Activated T-cell treated with anti-CD3 and anti-CD28 coated beads, Interleukin-2, amount 50 U/mL, for 1 hour (primary cell): Measurements from ENCODE around the gene KDM4B.

Source experiments
- DNase-seq: peaks from one replicate; pipeline ENCODE4 v3.0.0-alpha.2; 2020

Gene KDM4B

DNA sequence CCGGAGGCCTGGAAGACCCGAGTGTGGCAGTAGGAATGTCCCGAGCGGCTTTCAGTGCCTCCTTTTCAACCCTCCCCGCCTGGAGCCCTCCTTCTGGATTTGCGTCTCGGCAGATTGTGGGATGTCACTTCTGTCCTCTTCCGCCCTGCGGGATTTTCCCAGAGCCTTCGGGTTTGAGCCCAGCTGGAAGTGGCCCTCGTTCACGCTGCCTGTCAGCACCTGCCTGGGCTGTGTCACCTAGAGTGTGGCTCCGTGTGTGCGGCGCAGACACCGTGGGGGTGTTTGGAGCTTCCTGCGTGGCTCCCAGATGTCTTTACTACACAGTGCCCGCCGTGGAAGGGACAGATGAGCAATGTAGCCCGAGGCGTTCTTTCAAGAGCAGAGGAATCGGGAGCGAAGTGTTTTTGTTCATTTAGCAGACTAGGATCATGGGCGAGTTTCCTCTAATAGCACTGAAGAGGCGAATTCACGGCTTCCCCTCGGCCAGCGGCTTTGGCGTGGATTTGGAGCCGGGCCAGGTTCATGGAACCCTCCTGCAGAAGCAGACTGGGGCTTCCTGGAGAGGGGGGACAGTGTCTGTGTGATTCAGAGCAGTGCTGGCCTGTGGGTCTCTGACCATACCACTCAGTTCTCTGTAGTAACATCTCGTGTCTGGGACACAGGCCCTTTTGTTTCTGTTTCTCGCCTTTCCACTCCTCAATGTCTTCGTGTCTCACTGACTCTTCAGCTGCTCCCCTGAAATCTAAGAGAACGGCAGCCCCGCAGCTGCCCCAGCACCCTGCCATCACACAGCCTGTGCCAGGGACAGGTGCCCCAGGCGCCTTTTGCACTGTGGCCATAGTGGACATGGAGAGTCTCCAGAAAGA lies 68.0 kb downstream of the KDM4B start:
- no peak for DNase-seq

DNA sequence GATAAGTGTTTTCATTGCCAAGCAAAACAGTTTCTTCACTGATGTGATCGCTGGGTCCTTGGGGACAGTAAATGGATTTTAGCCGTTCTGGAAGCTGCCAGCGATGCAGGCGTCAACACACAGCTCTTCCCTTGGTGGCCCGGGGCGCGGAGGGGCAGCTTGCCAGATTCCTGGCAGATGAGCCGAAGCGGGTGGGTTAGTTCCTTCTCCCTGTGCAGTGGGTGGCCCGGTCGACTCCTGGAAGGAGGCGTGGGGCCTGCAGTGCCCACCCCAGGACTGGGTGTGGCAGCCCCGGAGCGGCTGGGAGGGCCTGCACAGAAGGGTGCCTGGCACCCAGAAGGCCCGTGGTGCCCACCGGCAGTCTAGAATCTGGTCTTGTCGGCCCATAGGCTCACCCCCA lies 69.0 kb downstream of the KDM4B start:
- no peak for DNase-seq

DNA sequence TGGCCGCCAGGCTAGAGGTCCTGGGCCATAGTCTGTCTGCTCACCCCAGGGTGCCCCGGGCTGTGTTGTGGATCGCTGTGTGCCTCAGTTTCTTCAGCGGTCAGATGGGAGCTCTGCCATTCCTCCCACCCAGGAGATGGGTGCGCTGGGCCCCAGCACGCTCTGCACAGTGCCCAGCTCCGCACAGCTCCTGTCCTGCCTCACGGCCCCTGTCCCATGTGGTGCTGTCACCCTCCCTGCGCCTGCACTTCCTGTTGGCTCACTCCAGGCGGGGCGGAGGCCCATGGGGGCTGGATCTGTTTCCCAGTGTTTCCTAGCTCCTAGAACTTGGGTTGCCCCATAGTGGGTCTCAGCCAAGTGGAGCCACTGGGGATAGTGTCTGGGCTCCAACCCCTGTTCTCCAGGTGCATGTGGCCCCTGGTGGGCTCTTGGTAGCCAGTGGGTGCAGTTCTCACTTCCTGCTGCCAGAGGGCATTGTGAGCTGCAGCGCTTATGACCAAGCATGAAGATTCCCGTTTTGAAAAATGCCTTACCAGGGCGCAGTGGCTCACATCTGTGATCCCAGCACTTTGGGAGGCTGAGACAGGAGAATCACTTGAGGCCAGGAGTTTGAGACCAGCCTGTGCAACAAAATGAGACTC lies 69.8 kb downstream of the KDM4B start:
- DNase-seq: no peak

DNA sequence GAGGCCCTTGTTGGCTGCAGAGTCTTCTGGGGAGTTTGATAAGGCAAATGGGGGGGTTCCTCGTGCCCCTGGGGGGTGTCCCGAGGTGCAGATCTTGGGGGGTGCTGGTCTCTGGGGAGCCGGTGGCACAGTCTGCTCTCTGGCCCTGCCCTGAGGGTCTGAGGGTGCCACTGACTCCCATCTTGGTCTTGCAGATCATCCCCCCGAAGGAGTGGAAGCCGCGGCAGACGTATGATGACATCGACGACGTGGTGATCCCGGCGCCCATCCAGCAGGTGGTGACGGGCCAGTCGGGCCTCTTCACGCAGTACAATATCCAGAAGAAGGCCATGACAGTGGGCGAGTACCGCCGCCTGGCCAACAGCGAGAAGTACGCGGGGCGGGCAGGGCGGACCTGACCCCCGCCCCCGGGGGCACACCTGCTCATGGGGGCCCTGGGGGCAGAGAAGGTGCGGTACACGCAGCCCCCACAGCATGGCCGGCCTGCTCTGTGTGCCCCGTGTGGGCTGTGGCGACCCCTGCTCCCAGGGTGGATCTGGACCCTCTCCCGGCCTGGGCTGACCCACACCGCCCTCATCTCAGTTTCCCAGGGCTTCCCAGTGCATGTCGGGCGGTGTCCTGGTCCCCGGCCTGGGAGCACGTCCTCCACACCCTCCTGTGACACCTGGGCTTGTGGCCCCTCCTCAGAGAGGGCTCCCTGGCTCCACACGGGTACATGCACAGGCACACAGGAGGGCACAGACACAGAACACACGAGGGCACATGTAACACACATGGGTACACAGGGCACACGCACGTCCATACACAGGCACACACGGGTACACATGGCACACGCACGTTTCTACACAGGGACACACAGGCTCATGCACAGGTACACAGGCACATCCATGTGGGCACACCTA lies 71.0 kb downstream of the KDM4B start:
- no peak for DNase-seq

DNA sequence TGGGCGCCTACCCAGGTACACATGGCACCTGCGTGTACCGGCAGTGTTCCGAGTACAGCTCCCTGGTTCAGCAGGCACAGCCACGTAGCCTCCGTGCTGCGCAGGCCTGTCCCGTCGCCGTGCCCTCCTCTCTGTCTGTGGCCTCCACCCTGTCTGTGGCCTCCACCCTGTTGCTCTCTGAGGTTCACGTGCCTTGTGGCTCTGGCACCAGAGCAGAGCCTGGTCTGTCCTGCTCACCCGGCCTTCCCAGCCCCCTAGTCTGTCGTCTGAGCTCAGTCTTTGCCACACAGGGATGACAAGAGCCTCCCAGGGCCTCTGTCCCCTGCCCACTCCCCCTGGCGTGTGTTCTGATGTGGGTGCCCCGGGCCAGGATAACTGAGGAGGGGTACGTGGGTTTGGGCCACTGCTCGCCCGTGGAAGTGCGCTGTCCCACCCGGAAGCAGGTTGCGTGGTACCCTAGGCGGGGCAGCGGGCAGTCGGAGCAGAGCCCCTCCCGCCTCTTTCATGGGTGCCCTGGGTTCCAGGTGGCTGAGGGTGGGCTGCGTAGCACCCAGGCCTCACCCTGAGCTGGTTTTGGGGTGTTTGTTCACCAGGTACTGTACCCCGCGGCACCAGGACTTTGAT lies 71.7 kb downstream of the KDM4B start:
- DNase-seq: no peak

DNA sequence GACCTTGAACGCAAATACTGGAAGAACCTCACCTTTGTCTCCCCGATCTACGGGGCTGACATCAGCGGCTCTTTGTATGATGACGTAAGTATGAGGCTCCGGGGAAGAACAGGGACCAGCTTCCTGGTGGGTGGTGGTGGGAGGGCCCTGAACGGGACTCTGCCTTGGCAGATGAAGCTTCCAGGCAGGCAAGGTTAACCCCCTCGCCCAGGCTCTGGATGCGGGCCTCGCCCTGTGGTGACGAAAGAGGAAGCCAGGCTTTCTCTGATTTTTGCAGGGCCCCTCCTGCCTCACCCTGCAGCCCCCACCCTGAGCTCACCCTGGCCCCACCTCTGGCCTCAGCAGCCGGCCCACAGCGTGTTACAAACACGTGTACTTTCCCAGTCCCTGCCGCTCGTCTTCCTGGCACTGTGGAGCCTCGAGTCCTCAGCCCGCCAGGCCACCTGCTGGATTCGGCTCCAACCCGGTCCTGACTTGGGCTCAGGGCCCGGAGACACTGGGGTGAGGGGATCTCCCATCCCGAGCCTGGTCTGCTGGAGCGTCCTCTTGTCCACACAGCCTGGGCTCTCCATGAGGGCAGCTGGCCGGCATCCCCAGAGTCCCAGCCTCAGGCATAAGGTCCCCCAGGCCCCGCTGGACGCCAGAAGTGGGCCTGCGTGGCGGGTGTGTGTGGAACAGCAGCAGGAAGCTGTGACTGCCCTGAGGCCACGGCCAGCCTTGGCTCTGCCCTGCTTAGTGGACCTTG lies 72.4 kb downstream of the KDM4B start:
- no peak for DNase-seq

DNA sequence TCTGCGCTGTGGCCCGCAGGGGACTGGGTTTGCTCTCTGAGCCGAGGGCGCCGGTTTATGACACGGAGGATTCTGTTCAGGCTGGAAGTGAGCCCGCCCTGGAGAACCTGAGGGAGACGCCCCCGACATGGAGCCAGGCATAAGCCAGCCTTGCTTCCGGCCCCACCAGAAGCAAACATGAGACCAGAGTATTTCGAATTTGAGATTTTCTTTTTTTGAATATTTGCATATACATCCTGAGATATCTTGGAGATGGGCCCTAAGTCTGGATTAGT lies 72.9 kb downstream of the KDM4B start:
- DNase-seq: no peak

DNA sequence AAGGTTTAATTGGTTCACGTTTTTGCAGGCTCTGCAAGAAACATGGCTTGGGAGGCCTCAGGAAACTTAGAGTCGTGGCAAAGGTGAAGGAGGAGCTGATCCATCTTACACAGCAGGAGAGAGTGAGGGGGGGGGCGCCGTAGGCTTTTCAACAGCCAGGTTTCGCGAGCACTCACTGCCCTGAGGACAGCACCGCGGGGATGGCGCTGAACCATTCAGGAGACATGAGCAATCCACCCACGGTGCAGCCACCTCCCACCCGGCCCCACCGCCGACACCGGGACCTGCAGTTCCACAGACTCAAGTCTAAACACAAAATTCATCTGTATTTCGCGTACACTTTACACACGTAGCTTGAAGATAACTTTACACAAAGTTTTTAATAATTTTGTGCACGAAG lies 73.6 kb downstream of the KDM4B start:
- DNase-seq: no peak

DNA sequence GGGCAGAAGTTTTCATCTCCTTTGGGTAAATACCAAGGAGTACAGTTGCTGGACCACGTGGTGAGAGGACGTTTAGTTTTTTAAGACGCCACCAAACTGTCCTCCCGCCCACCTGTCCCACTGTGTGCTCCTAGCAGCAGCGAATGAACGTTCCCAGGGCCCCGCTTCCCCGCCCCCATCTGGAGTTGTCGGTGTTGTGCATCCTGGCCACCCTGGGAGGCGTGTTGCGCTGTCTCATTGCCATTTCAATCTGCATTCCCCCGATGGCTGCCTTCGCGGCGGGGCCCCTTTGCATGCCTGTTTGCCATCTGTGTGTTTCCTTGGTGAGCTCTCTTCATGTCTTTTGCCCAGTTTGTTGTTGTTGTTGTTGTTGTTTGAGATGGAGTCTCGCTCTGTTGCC lies 76.1 kb downstream of the KDM4B start:
- no peak for DNase-seq

DNA sequence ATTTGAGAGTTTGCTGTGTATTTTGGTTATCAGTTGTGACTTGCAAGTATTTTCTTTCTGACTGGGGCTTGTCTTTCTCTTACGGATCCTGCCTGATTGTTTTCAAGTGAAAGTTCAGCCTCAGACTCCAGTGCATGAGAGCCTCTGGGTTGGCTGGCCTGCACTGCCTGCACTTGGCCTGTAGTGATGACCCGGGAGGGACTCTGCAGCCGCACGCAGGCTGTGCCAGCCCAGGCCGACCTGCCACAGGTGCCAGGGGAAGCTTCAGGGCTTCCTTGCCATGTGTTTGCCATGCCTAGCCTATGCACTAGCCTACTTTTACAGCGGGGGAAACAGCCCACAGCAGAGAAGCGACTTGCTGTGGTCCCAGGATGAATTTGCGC lies 77.0 kb downstream of the KDM4B start:
- no peak for DNase-seq

DNA sequence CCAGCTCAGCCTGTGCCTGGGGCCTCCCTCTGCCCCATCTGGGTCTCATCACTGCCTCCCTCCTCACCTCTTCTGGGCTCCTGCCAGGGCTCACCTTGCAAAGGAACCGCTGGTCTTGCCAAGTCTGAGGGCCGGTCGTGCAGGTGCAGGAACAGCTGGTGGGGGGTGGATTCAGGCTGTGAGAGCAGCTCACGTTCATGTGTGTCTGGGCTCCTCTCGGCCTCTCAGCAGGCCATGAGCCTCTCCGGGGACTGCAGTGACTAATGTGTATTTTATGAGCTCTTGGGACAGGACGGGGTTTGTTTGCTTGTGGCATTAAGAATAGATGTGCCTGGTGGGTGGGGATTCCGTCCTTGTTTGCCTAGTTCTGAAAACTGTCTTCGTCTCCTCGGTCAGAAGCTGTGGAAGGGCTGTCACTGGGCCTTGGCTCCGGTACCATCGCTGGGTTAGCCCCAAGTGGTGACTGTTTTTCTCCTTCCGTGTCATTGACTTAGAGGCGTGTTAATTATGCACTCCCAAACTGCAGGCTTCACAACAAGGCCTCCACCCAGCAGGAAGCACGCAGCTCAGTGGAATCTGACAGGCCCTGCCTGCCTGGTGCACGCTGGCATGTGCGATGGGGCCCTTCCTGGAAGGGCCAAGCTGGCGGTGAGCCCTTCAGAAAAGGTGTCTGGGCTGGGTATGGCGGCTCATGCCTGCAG lies 77.6 kb downstream of the KDM4B start:
- DNase-seq: no peak

DNA sequence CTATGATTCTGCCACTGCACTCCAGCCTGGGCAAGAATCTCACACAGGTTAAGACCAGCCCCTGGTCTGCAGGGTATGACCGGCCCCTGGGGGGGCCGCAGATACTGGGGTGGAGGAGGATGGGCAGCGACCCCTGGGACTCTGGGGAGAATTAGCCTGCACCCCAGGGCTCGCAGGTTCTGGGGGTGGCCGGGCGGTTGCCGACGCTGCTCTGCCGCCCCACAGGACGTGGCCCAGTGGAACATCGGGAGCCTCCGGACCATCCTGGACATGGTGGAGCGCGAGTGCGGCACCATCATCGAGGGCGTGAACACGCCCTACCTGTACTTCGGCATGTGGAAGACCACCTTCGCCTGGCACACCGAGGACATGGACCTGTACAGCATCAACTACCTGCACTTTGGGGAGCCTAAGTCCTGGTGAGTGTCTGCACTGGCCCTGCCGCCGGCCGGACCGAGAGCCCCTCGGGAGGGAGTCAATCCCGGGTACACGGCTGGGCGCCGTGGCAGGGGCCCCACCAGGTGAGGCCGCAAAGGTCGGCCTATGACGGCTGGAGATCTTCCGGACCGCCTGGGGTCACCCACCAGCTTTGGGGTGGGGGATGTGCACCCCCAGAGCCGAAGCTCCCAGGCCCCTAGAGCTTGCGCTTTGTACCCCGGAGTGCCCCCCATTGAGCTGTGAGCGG lies 78.5 kb downstream of the KDM4B start:
- DNase-seq: no peak

DNA sequence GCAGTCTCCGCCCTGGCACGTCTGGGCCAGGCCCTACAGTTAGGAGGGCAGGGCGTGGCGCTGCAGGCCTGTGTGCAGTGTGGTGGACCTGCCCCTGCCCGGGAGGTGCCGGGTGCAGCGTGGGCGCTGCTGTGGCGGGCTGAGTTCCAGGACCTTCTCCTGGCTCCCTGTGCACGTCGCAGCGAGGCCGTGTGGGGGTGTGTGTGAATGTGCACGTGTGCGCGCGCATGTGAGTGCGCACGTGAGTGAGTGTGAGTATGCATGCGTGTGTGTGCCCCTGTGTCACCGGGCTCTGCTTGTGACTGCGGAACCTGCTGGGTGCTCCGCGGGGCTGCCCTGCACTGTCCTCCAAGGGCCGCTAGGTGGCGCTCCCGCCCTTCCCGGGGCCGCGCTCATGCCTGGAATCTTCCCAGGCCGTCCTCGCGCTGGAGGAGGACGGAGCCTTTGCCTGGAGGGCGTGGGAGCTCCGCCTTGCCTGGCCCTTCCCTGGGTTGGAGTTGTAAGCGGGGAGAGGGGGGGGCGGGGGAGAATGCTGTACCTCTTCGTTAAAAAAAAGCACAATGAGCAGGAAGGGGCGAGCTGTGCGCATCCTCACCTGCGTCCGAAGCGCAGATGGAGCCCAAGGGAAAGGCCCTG lies 79.3 kb downstream of the KDM4B start:
- DNase-seq: peak; percentile 74

DNA sequence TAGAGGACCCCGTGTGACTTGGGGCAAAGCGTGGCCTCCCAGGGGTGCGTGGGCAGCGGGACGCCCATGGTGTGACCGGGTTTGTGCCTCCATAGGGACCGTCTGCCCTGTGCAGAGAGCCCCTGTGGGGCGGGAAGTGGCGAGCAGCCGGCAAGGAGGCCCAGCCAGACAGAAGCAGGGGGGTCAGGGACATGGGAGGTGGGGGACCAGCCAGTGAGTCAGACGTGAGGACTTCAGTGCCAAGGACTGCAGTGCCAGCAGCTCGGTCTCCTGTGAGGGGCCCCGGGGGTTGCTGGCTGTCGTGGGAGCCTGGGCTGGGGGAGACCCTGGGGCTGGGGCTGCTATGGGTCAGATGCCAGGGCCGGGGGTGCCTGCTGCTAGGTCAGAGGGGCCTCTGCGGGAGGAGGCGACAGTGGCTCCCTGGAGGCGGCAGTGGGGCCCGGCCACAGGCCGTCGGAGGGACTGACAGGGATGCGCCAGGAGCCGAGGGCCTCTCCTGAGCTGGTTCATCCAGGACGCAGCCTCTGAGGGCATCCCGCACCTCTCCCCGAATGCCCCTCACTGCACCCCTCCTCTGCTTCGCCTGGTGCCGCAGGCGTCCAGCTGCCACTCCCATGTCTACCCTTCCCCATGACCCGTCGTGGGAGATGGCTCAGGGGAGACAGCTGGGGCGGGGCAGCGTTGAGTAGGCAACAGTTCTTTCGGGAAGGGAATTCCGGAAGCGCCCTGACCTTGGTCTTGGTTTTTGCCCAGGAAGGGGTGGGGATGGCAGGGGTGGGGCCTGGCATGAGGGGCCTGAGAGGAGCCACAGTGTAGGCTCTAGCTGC lies 80.0 kb downstream of the KDM4B start:
- no peak for DNase-seq

DNA sequence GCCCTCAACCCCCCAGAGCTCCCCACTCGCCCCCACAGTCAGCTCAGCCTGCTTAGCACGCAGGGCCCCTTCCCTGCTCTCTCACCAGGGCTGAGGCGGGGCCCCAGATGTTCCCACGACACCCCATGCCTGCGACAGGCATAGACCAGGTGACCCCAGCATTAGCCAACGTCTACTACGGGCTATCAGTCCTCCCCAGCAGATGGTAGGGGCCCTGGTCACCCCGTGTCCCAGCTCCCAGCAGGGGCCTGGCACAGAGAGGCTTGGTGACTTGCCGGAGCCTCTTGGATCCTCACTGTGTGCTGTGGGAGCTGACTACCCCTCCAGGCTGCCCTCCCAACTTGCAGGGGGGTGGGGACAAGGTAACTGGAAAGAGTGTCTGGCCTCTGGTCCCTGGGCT lies 80.6 kb downstream of the KDM4B start:
- DNase-seq: no peak

DNA sequence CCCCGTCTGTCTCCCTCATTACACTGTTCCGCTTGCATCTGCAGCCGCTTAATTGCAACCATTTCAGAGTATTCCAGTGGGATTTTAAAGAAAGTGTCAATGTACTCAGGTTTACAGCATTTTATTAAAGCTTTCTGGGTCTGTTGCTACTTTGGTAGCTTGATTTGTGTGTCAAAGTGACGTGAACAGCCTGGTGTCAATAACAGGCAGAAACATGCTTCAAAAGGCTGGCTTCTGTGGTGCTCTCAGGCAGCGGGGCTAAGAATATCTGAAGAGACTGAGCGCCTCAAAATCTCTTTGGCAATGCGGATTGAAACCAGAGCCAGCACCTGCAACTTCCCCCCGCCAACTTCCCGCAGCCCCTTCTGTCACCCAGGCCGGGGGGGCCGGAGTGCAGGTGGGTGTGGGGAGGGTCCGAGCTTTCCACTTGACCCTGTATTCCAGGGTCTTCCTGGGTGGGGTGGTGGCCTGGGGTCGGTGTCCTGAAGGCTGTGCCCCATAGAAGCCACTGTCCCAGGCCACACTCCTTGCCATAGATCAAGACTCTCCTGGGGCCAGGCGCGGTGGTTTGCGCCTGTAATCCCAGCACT lies 81.2 kb downstream of the KDM4B start:
- no peak for DNase-seq

DNA sequence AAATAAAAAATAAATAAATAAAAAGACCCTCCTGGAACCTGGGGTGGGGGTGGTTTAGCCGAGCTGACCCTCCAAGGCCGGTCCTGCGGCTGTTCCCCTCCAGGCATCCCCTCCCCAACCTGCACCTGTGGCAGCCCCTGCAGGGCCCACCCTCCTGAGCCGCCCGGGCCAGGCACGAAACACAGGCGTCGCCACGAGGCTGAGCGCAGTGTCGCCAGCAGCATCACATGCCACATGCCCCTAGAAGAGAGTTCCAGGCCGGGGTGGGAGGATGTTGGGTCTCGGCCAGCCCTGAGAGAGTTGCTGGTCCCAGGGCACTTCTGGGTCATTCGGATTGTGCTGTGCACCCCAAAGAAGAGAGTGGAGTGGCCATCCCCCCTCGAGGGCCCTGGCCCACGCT lies 82.0 kb downstream of the KDM4B start:
- no peak for DNase-seq

DNA sequence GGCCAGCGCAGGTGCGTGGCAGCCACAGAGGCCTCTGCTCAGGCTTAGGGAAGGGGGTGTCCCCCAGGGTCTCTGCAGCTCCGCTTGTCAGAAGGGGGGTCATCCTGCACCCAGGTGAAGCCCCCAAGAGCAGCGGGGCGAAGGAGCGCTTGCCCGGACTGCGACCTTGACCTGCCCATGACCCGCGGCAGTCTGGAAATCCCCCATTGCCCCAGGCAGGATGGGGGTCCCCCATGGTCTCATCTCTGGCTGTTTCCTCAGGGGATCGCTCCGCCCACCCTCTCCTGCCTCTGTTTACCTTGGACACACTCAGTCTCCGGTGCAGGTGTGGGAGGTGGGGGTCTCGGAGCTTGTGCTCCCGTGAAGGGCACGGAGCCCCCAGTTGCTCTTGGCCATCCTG lies 82.7 kb downstream of the KDM4B start:
- no peak for DNase-seq

DNA sequence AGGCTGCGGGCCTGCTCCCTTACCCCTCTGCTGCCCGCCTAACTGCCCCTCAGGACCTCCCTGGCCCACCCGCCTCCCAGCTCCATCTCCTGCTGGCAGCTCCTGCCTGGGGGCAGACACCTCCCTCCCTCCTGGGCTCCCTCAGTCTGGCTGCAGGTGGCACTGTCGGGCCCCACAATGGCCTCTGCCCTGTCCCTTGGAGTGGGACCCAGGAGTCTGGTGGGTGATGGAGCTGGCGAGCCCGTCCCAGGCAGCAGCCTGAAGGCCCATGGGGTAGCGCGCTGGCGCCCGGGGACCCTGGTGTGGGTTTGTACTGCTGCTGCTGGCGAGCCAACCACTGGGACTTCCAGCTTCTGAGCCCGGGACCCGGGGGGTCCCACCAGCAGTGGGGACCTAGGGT lies 83.6 kb downstream of the KDM4B start:
- DNase-seq: no peak
